SHP77 treated with DMSO at 0.1 percent for 48 hours (cell line): ENCODE results near the gene SLC37A3.

Experiments
- DNase-seq: peaks from one replicate; lab custom pipeline; 2025; lab: John Stamatoyannopoulos, UW

Gene SLC37A3

GRCh38 chr7:140400381-140400780 lies 2.1 kb upstream of the SLC37A3 start:
- DNase-seq: no peak

- no peak for DNase-seq
Measured at GRCh38 chr7:140398821-140399220, 491 bp upstream of the SLC37A3 start.

GRCh38 chr7:140393756-140394306 lies 4.5 kb downstream of the SLC37A3 start:
- no peak for DNase-seq

- no peak for DNase-seq
Measured at GRCh38 chr7:140391634-140392033, 6.7 kb downstream of the SLC37A3 start.

- DNase-seq: no peak
Measured at GRCh38 chr7:140390466-140391190, 7.7 kb downstream of the SLC37A3 start.

GRCh38 chr7:140390034-140390433 lies 8.3 kb downstream of the SLC37A3 start:
- DNase-seq: no peak

GRCh38 chr7:140389445-140389844 lies 8.9 kb downstream of the SLC37A3 start:
- no peak for DNase-seq

GRCh38 chr7:140384894-140385545 lies 13.3 kb downstream of the SLC37A3 start:
- no peak for DNase-seq

- no peak for DNase-seq
Measured at GRCh38 chr7:140383954-140384713, 14.2 kb downstream of the SLC37A3 start.

- DNase-seq: no peak
Measured at GRCh38 chr7:140375892-140376730, 22.2 kb downstream of the SLC37A3 start.

GRCh38 chr7:140375323-140375722 lies 23.0 kb downstream of the SLC37A3 start:
- DNase-seq: no peak

GRCh38 chr7:140369294-140369693 lies 29.0 kb downstream of the SLC37A3 start:
- DNase-seq: no peak

GRCh38 chr7:140367528-140367927 lies 30.8 kb downstream of the SLC37A3 start:
- DNase-seq: no peak

GRCh38 chr7:140364819-140365218 lies 33.5 kb downstream of the SLC37A3 start:
- no peak for DNase-seq

- no peak for DNase-seq
Measured at GRCh38 chr7:140360697-140361229, 37.6 kb downstream of the SLC37A3 start.

- DNase-seq: no peak
Measured at GRCh38 chr7:140358412-140359051, 39.8 kb downstream of the SLC37A3 start.

- no peak for DNase-seq
Measured at GRCh38 chr7:140358024-140358411, 40.3 kb downstream of the SLC37A3 start.

- no peak for DNase-seq
Measured at GRCh38 chr7:140350056-140350455, 48.3 kb downstream of the SLC37A3 start.

GRCh38 chr7:140349144-140349771 lies 49.1 kb downstream of the SLC37A3 start:
- DNase-seq: no peak

- DNase-seq: no peak
Measured at GRCh38 chr7:140348161-140348849, 50.0 kb downstream of the SLC37A3 start.
